Mucosa of rectum (tissue), 2 donors: Measurements from ENCODE around the gene SP3.

ENCODE experiments used
- H3K27ac ChIP-seq, 2 donors: one replicate each; pipeline ENCODE4 v1.7.0; 2013; ENCODE audit warnings: inconsistent platforms in 2 of 2, low read depth in 2 of 2, low read length in 2 of 2
- H3K27me3 ChIP-seq, 2 donors: one replicate each; pipeline ENCODE4 v1.7.0; 2013; ENCODE audit warnings: low read length in 2 of 2; ENCODE audit not compliant: control insufficient read depth in 2 of 2, insufficient read depth in 2 of 2
- H3K36me3 ChIP-seq, 2 donors: one replicate each; pipeline ENCODE4 v1.7.0; 2013; ENCODE audit warnings: low read length in 2 of 2; ENCODE audit not compliant: control insufficient read depth in 2 of 2, insufficient read depth in 2 of 2
- H3K4me1 ChIP-seq, 2 donors: one replicate each; pipeline ENCODE4 v1.7.0; 2013; ENCODE audit warnings: low read length in 2 of 2, mild to moderate bottlenecking in 1 of 2; ENCODE audit not compliant: control insufficient read depth in 2 of 2, insufficient read depth in 2 of 2
- H3K4me3 ChIP-seq, 2 donors: one replicate each; pipeline ENCODE4 v1.7.0; 2013; ENCODE audit warnings: low read length in 2 of 2
- H3K9ac ChIP-seq, 2 donors: one replicate each; pipeline ENCODE4 v1.7.0; 2013; ENCODE audit warnings: low read length in 2 of 2, low read depth in 1 of 2, mild to moderate bottlenecking in 1 of 2
- H3K9me3 ChIP-seq, 2 donors: one replicate each; pipeline ENCODE4 v1.7.0; 2013; ENCODE audit warnings: low read length in 2 of 2; ENCODE audit not compliant: control insufficient read depth in 2 of 2
- donor health status: healthy.
- donor health status: Normal muscosa, but diverticular disease.

Gene SP3

DNA sequence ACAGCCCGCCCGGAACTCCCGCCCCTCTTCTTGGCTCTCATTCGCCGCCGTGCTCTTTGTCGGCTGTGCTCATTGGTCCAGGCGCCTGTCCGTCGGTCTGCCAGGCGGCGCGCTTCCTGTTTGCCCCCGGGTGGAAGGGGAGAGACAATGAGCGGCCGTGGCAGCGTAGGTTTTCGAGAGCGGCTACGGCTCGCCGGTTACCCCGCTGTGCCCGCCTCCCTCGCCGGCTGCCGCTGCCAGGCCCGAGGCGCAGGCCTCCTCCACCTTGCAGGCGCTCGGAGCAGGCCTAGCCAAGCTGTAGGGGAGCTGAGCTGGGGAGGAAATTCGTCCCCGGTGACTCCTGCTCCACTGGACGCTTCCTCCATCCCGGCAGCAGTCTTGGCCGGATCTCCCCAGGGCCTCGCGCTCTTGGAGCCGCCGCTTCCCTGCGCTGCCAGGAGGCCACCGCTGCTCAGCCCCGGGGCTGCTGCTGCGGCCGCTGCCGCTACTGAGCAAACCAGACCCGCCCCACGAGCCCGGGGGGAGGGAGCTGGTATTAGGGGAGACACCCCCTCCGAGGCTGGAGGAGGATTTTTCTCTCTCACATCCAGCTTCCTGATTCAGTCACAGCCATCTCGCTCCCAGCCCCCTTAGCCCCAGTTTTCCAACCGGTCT lies at the start of gene SP3:
TSS of gene SP3 (minus strand) at position 2 of the 654 bp plus-strand sequence. CDS start 202 bp downstream, outside the sequence.
- Histone ChIP-seq H3K4me1 (peaks cover 18 to 20% of the 10 kb centered on the region in 2 donors), H3K27me3 (no peaks in the 10 kb centered on the region), H3K36me3 (no peaks in the 10 kb centered on the region), H3K9ac (peak within 1 kb of the TSS; percentile 98 to 99), H3K4me3 (peak within 1 kb of the TSS; percentile 83 to 93), H3K9me3 (no peaks in the 10 kb centered on the region), H3K27ac (peak within 1 kb of the TSS; percentile 100)

DNA sequence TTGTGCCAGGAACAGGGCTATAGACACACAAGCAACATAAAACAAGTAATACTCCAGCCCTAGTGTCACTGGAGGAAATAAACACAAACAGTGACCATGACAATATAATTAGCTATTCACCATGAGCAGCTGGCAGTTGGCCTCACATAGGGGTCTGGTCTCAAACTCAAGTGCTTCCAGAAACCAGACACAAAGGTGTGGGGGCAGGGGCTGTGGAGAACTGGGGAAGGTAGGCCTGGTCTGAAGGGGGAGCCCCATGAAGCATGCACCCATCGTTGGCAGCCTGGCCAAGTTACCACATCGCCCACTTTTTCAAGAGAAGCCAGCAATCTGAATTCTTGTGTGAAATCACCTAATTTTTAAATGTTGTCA lies 49.5 kb upstream of the SP3 start:
- H3K9ac ChIP-seq: no peak overlapping the region
- H3K27me3 ChIP-seq: no peaks in the 10 kb centered on the region
- H3K27ac ChIP-seq: no peak overlapping the region
- peaks cover 3 to 4% of the 10 kb centered on the region in 2 donors for H3K4me1 ChIP-seq
- no peak overlapping the region for H3K4me3 ChIP-seq
- H3K9me3 ChIP-seq: no peaks in the 10 kb centered on the region
- H3K36me3 ChIP-seq: no peaks in the 10 kb centered on the region

DNA sequence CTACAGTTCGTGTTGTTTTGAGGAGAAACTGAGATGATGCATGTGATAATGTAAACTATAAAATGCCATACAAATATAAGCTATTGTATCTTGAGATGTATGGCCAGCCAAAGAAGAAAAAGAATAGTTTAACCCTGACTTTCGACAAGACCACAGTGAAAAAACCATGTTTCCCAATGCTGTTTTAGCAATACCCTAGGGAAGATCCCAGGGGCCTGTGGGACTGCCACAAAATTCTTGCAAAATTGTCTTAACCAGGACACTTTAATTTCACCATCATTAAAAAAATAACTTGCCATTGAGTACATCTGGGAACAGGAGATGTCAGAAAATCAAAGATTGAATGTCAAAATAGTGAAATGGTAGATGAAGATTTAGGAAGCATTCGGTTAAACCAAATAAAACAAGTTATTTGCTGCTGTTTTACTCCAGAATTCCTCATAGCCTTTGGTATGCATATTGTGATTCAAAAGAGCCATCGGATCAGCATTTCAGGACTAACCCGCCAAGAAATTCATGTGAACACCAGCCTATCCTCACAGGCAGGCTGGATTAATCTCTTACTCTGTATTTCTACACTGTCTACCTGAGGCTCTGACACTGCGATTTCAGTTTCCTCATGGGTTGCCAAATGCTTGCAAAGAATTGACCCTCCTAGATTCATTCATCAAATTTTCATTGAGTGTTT lies 49.0 kb upstream of the SP3 start:
- no peaks in the 10 kb centered on the region for H3K36me3 ChIP-seq
- no peaks in the 10 kb centered on the region for H3K9me3 ChIP-seq
- H3K4me1 ChIP-seq: peaks cover 3 to 4% of the 10 kb centered on the region in 2 donors
- H3K27me3 ChIP-seq: no peaks in the 10 kb centered on the region
- H3K4me3 ChIP-seq: no peak overlapping the region
- no peak overlapping the region for H3K9ac ChIP-seq
- H3K27ac ChIP-seq: peak overlapping the region in 1 of 2 donors; percentile 82

DNA sequence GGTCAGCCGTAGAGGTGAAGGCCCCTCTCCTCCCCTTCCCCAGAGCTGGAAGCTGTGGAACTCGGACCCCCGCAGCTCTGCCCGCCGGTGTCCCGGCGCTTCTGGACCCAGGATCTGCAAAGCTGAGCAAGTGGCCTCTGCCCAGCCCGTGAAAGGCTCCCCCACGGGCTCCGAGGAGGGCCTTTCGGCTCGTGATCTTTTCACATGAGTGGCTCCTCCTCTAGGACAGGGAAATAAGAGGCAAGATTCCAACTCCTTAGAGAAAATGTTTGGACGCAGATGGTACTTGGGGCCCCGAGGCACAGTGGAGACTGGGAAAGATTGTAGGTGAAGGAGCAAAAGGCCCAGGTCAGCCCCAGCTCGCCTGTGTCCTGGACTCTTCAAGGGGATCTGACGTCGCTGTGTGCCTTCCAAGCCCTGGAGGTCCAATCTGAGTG lies 48.2 kb upstream of the SP3 start:
- Histone ChIP-seq H3K4me1 (peaks cover 3 to 4% of the 10 kb centered on the region in 2 donors), H3K9me3 (no peaks in the 10 kb centered on the region), H3K36me3 (no peaks in the 10 kb centered on the region), H3K27ac (peak overlapping the region; percentile 82), H3K27me3 (no peaks in the 10 kb centered on the region), H3K4me3 (peak overlapping the region; percentile 56 to 64), H3K9ac (peak overlapping the region; percentile 60 to 68)

GRCh38 chr2:174012347-174013314 lies 47.5 kb upstream of the SP3 start:
- Histone ChIP-seq H3K9ac (peak overlapping the region; percentile 60 to 68), H3K27ac (peak overlapping the region; percentile 82), H3K36me3 (no peaks in the 10 kb centered on the region), H3K27me3 (no peaks in the 10 kb centered on the region), H3K4me1 (peaks cover 3 to 4% of the 10 kb centered on the region in 2 donors), H3K4me3 (peak overlapping the region; percentile 56 to 64), H3K9me3 (no peaks in the 10 kb centered on the region)

DNA sequence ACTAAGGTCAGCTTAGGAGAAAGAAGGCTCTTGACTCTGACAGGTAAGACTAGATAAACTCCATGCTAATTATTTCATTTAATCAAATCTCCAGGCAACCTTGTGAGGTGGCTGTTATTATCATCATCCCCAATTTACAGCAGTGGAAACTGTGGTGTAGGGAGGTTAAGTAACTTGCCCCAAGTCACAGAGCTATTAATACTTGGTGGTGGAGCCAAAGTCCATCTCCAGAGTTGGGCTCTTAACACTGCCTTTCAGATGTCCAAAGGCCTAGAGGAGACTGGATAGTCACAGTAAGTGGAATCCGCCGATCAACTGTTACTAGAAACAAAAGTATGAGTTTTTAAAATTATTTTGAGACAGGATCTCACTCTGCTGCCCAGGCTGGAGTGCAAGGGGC lies 46.6 kb upstream of the SP3 start:
- H3K36me3 ChIP-seq: no peaks in the 10 kb centered on the region
- H3K4me1 ChIP-seq: peaks cover 3 to 4% of the 10 kb centered on the region in 2 donors
- no peaks in the 10 kb centered on the region for H3K9me3 ChIP-seq
- H3K4me3 ChIP-seq: no peak overlapping the region
- H3K27ac ChIP-seq: no peak overlapping the region
- no peak overlapping the region for H3K9ac ChIP-seq
- H3K27me3 ChIP-seq: no peaks in the 10 kb centered on the region

DNA sequence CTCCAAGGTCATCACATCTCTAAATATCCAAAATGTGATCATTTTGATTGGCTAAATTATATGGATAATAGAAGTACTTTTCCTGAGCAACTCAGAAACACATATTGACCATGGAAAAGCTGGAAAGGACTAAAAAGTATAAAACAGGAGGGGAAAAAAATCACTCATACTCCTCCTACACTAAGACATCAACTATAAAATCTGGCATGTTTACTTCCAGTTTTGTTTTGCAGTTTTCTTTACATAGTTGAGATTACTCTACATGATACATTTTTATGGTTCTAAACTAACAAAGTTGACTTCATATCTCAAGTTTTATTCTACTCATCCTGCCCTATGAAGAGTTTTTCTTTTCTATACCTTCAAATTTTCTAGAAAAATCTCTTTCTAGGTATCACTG lies 46.0 kb upstream of the SP3 start:
- Histone ChIP-seq H3K4me3 (no peak overlapping the region), H3K4me1 (peaks cover 3 to 4% of the 10 kb centered on the region in 2 donors), H3K36me3 (no peaks in the 10 kb centered on the region), H3K27me3 (no peaks in the 10 kb centered on the region), H3K27ac (no peak overlapping the region), H3K9ac (no peak overlapping the region), H3K9me3 (no peaks in the 10 kb centered on the region)

DNA sequence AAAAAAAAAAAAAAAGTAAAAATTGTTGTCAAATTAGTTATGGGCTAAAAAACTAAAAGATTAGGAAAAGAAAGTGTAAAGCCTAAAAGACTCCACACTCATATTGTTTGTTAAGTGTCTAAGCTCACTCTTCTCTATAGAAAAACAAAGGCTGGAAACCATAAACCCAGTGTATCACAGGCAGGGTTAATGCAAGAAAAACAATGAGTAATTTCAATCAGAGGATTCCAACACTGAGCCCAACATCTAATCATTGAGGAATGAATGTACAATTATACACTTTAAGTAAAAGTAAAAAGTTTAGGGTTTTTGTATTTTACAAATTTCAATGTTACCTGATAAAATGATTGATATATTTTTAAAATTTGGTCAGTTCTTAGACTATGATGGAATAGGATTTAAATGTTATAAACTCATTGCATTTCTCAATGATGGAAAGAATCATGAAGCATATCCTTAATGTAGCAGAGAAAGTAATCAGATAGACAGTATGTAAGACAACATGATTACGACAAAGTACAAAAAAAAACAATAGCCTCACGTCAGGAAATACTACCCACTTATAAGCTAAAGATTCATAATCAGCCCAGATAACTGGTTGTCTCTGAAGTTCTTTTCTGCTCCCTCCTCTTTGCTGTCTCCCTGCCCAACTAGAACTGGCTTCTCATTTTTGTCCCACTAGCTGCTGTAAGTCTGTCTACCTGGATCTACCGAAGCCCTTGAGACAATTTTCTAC lies 44.5 kb upstream of the SP3 start:
- no peak overlapping the region for H3K9ac ChIP-seq
- H3K27me3 ChIP-seq: no peaks in the 10 kb centered on the region
- no peaks in the 10 kb centered on the region for H3K36me3 ChIP-seq
- no peaks in the 10 kb centered on the region for H3K9me3 ChIP-seq
- peaks cover 3 to 4% of the 10 kb centered on the region in 2 donors for H3K4me1 ChIP-seq
- H3K27ac ChIP-seq: no peak overlapping the region
- H3K4me3 ChIP-seq: no peak overlapping the region

GRCh38 chr2:174008720-174009119 lies 43.5 kb upstream of the SP3 start:
- Histone ChIP-seq H3K9me3 (no peaks in the 10 kb centered on the region), H3K4me1 (peaks cover 3 to 4% of the 10 kb centered on the region in 2 donors), H3K27ac (no peak overlapping the region), H3K9ac (no peak overlapping the region), H3K27me3 (no peaks in the 10 kb centered on the region), H3K4me3 (no peak overlapping the region), H3K36me3 (no peaks in the 10 kb centered on the region)
